HepG2 (cell line): ENCODE data around the gene SLC2A2. TPM values are rescaled to one million over a fixed set of nuclear protein-coding genes. Genes with fewer than 3 reads are reported as not detected.

Source experiments
- ATAD3A ChIP-seq: sonication (generic); formaldehyde crosslinking; IDR thresholded peaks from 2 replicates; pipeline ENCODE4 v1.4.0; 2020; ENCODE audit warnings: missing genetic modification reagents
- HIC2 ChIP-seq: sonication (generic); formaldehyde crosslinking; IDR thresholded peaks from 2 replicates; pipeline ENCODE4 v1.9.0; 2022; ENCODE audit warnings: low read depth, missing genetic modification reagents
- HINFP ChIP-seq: sonication (generic); formaldehyde crosslinking; IDR thresholded peaks from 2 replicates; pipeline ENCODE4 v1.4.0; 2020; ENCODE audit warnings: low read depth, mild to moderate bottlenecking, missing genetic modification reagents
- ISL2 ChIP-seq: sonication (generic); formaldehyde crosslinking; IDR thresholded peaks from 2 replicates; pipeline ENCODE4 v1.5.0; 2020; ENCODE audit warnings: missing genetic modification reagents
- MLXIP ChIP-seq: sonication (generic); formaldehyde crosslinking; IDR thresholded peaks from 2 replicates; pipeline ENCODE4 v1.9.0; 2021; ENCODE audit warnings: missing genetic modification reagents, borderline replicate concordance
- MZF1 ChIP-seq: sonication (generic); formaldehyde crosslinking; IDR thresholded peaks from 2 replicates; pipeline ENCODE4 v1.8.1; 2023; ENCODE audit warnings: mild to moderate bottlenecking, missing genetic modification reagents, borderline replicate concordance
- RFXAP ChIP-seq: sonication (generic); formaldehyde crosslinking; IDR thresholded peaks from 2 replicates; pipeline ENCODE4 v1.4.0; 2020; ENCODE audit warnings: missing genetic modification reagents, borderline replicate concordance
- SALL2 ChIP-seq: sonication (generic); formaldehyde crosslinking; IDR thresholded peaks from 2 replicates; pipeline ENCODE4 v1.8.1; 2023; ENCODE audit warnings: mild to moderate bottlenecking, missing genetic modification reagents, inconsistent platforms
- SNAI1 ChIP-seq: sonication (generic); formaldehyde crosslinking; IDR thresholded peaks from 2 replicates; pipeline ENCODE4 v1.5.0; 2020; ENCODE audit warnings: mild to moderate bottlenecking, missing genetic modification reagents, borderline replicate concordance
- TCF12 ChIP-seq, 2 experiments: fragments of 450-650 bp in 1 of 2; sonication (generic) in 1 of 2; formaldehyde crosslinking in 1 of 2; IDR thresholded peaks; 2 replicates each; pipeline versions ENCODE4 v1.6.1 to v1.8.0; 2017 to 2022; ENCODE audit warnings: antibody characterized with exemption in 1 of 2, mild to moderate bottlenecking in 1 of 2, missing genetic modification reagents in 1 of 2, moderate library complexity in 1 of 2
- ZNF382 ChIP-seq: sonication (generic); formaldehyde crosslinking; IDR thresholded peaks from 2 replicates; pipeline ENCODE4 v1.5.0; 2020; ENCODE audit warnings: missing genetic modification reagents, mild to moderate bottlenecking, borderline replicate concordance
- ZNF407 ChIP-seq: sonication (generic); formaldehyde crosslinking; IDR thresholded peaks from one replicate; pipeline ENCODE4 v1.5.1; 2020; ENCODE audit warnings: mild to moderate bottlenecking, missing genetic modification reagents; ENCODE audit errors: not compliant biosample characterization
- ZNF446 ChIP-seq: sonication (generic); formaldehyde crosslinking; IDR thresholded peaks from 2 replicates; pipeline ENCODE4 v1.5.0; 2020; ENCODE audit warnings: mild to moderate bottlenecking, missing genetic modification reagents
- ZNF746 ChIP-seq: sonication (generic); formaldehyde crosslinking; IDR thresholded peaks from 2 replicates; pipeline ENCODE4 v1.8.0; 2022; ENCODE audit warnings: mild to moderate bottlenecking, missing genetic modification reagents
- polyA plus RNA-seq, 8 experiments: library from polyadenylated mRNA; depleted of rRNA in 3 of 8; stranded (reverse) in 7 of 8; unstranded in 1 of 8; fragments of >200 nt; fragmentation: Illumina TruSeq in 4 of 8; extraction: Trizol in 4 of 8; gene quantifications; 2 replicates each; pipeline versions ENCODE4 v1.2.1 to v1.2.3, GENCODE V29; 2011 to 2016; ENCODE audit warnings: low read depth in 4 of 8, missing spikeins in 1 of 8, mixed read lengths in 1 of 8; ENCODE audit not compliant: insufficient read depth in 1 of 8
- total RNA-seq, 5 experiments: library from RNA; depleted of rRNA; stranded (reverse); fragments of >200 nt; fragmentation: Illumina TruSeq; extraction: Trizol; gene quantifications; 2 replicates each; pipeline ENCODE4 v1.2.3, GENCODE V29; 2016; ENCODE audit warnings: low read depth in 1 of 5

Gene SLC2A2
- total and polyA plus RNA-seq, 2 of the 13 experiments (the other 11 are each of a cell fraction or from before 2014, with no cell fraction given), result 19.5 to 23.2 TPM

GRCh38 chr3:171001250-171001893 lies 25.1 kb downstream of the SLC2A2 start (continued):
- TF ChIP-seq ZNF382 (no peak), ATAD3A (CRISPR knock-in tag) (no peak), SALL2 (no peak), HIC2 (CRISPR knock-in tag) (no peak), ISL2 (CRISPR knock-in tag) (peak; percentile 99), HINFP (CRISPR knock-in tag) (no peak), SNAI1 (CRISPR knock-in tag) (no peak), RFXAP (CRISPR knock-in tag) (no peak), ZNF746 (CRISPR knock-in tag) (no peak), ZNF446 (no peak), MLXIP (CRISPR knock-in tag) (no peak), MZF1 (CRISPR knock-in tag) (no peak), TCF12 (IDR thresholded peaks at IDR 0.05) (no peak), TCF12 (CRISPR knock-in tag; IDR thresholded peaks at IDR 0.05) (peak; percentile 92; the same call in 1 of the 2 replicates), ZNF407 (no peak)
